GM12878 (cell line): Measurements from ENCODE around the gene FNDC3B.

Experiments used
- BHLHE40 ChIP-seq, 2 experiments: fragments of 450-650 bp in 1 of 2; IDR thresholded peaks; 2 replicates each; pipeline ENCODE4 v1.6.1; 2011 to 2017; ENCODE audit warnings: low read depth in 2 of 2, borderline replicate concordance in 1 of 2, improper control_type of control experiment in 1 of 2, low read length in 1 of 2, mild to moderate bottlenecking in 1 of 2
- CHD2 ChIP-seq: IDR thresholded peaks from 2 replicates; pipeline ENCODE4 v1.6.1; 2011; ENCODE audit warnings: low read depth, low read length, improper control_type of control experiment, borderline replicate concordance
- CTCF ChIP-seq, 3 experiments: IDR thresholded peaks in 2 of 3; conservative IDR thresholded peaks in 1 of 3; 2 replicates each; pipeline ENCODE4 v1.5.1; 2011; ENCODE audit warnings: low read depth in 3 of 3, low read length in 3 of 3, mild to moderate bottlenecking in 3 of 3, control low read depth in 2 of 3, moderate library complexity in 2 of 3, inconsistent platforms in 1 of 3, mixed read lengths in 1 of 3; ENCODE audit not compliant: control insufficient read depth in 2 of 3, insufficient read depth in 1 of 3; ENCODE audit errors: extremely low read depth in 1 of 3
- ELK1 ChIP-seq: IDR thresholded peaks from 2 replicates; pipeline ENCODE4 v1.6.1; 2012; ENCODE audit warnings: low read depth, low read length, improper control_type of control experiment
- RAD21 ChIP-seq: IDR thresholded peaks from 2 replicates; pipeline ENCODE4 v1.6.1; 2011; ENCODE audit warnings: mild to moderate bottlenecking, low read depth, low read length, moderate library complexity; ENCODE audit not compliant: insufficient read depth
- SP1 ChIP-seq: IDR thresholded peaks from one replicate; pipeline ENCODE4 v1.6.1; 2011; ENCODE audit warnings: low read depth, low read length
- SREBF2 ChIP-seq: IDR thresholded peaks from 2 replicates; pipeline ENCODE4 v1.6.1; 2012; ENCODE audit warnings: mild to moderate bottlenecking, low read length
- TARDBP ChIP-seq: IDR thresholded peaks from 2 replicates; pipeline ENCODE4 v1.6.1; 2016; ENCODE audit warnings: borderline replicate concordance
- ZBTB33 ChIP-seq: fragments of 450-650 bp; IDR thresholded peaks from 2 replicates; pipeline ENCODE4 v1.6.1; 2017; ENCODE audit warnings: mild to moderate bottlenecking
- ZNF24 ChIP-seq: fragments of 450-650 bp; IDR thresholded peaks from 2 replicates; pipeline ENCODE4 v1.6.1; 2017; ENCODE audit warnings: antibody characterized with exemption, mild to moderate bottlenecking

GRCh38 chr3:172119266-172119969 lies 80.0 kb downstream of the FNDC3B start:
- TF ChIP-seq SP1 (no peak), TARDBP (no peak), CTCF (IDR thresholded peaks at IDR 0.05 in 2 of 3, conservative IDR thresholded peaks at IDR 0.05 in 1 of 3; ENCODE audit: control insufficient read depth in 2 of 3, extremely low read depth in 1 of 3, insufficient read depth in 1 of 3, low read depth in 3 of 3, low read length in 3 of 3) (no peak), ELK1 (no peak), BHLHE40 (IDR thresholded peaks at IDR 0.05; ENCODE audit: borderline replicate concordance in 1 of 2, low read depth in 2 of 2, low read length in 1 of 2) (no peak), RAD21 (no peak), ZBTB33 (no peak), SREBF2 (no peak), ZNF24 (no peak), CHD2 (no peak)
